Breast epithelium (tissue), 4 donors: ENCODE measurements around the gene NUBPL. TPM values are rescaled to one million over a fixed set of nuclear protein-coding genes. Genes with fewer than 3 reads are reported as not detected.
A peak's percentile ranks its signal among the peaks of the same experiment; 100 is the strongest.

Experiments used
- DNase-seq, 2 donors: peaks; one replicate each; pipeline ENCODE4 v3.0.0-alpha.2; 2019; ENCODE audit warnings: low spot score in 2 of 2
- H3K27ac ChIP-seq, 2 donors: fragments of 200-600 bp; sonication (generic) in 1 of 2; one replicate each; pipeline ENCODE4 v1.5.1; 2016 to 2019; ENCODE audit warnings: mild to moderate bottlenecking in 1 of 2
- H3K27me3 ChIP-seq, 2 donors: fragments of 200-600 bp; sonication (generic) in 1 of 2; one replicate each; pipeline versions ENCODE4 v1.5.1 to v1.6.0; 2017 to 2019; ENCODE audit warnings: control low read depth in 1 of 2, mild to moderate bottlenecking in 1 of 2
- H3K36me3 ChIP-seq: fragments of 200-600 bp; one replicate; pipeline ENCODE4 v1.5.1; 2019
- H3K4me1 ChIP-seq, 2 donors: fragments of 200-600 bp; sonication (generic); one replicate each; pipeline ENCODE4 v1.5.1; 2016 to 2019; ENCODE audit warnings: control low read depth in 1 of 2
- H3K4me3 ChIP-seq, 3 donors: fragments of 200-600 bp; sonication (generic); 1 replicate in 2 of 3; 2 replicates in 1 of 3; pipeline ENCODE4 v1.5.1; 2016 to 2019; ENCODE audit warnings: mild to moderate bottlenecking in 3 of 3, moderate library complexity in 2 of 3
- H3K9me3 ChIP-seq, 2 donors: fragments of 200-600 bp; sonication (generic) in 1 of 2; one replicate each; pipeline ENCODE4 v1.5.1; 2016 to 2019; ENCODE audit warnings: control low read depth in 1 of 2
- POLR2A ChIP-seq: fragments of 450-650 bp; IDR thresholded peaks from one replicate; pipeline ENCODE4 v1.6.1; 2016; ENCODE audit warnings: antibody characterized with exemption, mild to moderate bottlenecking, moderate library complexity
- POLR2AphosphoS5 ChIP-seq, 3 donors: sonication (generic); formaldehyde crosslinking; IDR thresholded peaks; one replicate each; pipeline ENCODE4 v1.6.1; 2017; ENCODE audit warnings: antibody characterized with exemption in 3 of 3
- intact Hi-C: fragments of 100-400 bp; cut with DNase I; formaldehyde crosslinking; loops from one replicate; pipeline ENCODE4 v1.15.1; 2023; ENCODE audit warnings: low total_unique reads
- total RNA-seq, 3 donors: library from RNA; depleted of rRNA; stranded (reverse); fragments of >200 nt; gene quantifications; one replicate each; pipeline ENCODE4 v1.1.0, GENCODE V29; 2016
- TF ChIP-seq, protein P1 (sequence below), 3 donors: fragments of 450-650 bp; IDR thresholded peaks; one replicate each; pipeline ENCODE4 v1.5.1; 2016 to 2017; ENCODE audit warnings: antibody characterized with exemption in 3 of 3, mild to moderate bottlenecking in 3 of 3, moderate library complexity in 3 of 3

Gene NUBPL
- total RNA-seq, 3 donors from 2014 or later, result 10.9 to 16.2 (median 12.5) TPM

- H3K36me3 ChIP-seq, result no peaks in the 10 kb centered on the region
- intact Hi-C loops, result no loop called here
- no peak overlapping the region for H3K4me3 ChIP-seq
- H3K27ac ChIP-seq, result peak overlapping the region in 1 of 2 donors; percentile 3
- TF ChIP-seq POLR2AphosphoS5 (IDR thresholded peaks at IDR 0.05), result no peak
- TF ChIP-seq POLR2A, result no peak
- TF ChIP-seq, protein P1, sequence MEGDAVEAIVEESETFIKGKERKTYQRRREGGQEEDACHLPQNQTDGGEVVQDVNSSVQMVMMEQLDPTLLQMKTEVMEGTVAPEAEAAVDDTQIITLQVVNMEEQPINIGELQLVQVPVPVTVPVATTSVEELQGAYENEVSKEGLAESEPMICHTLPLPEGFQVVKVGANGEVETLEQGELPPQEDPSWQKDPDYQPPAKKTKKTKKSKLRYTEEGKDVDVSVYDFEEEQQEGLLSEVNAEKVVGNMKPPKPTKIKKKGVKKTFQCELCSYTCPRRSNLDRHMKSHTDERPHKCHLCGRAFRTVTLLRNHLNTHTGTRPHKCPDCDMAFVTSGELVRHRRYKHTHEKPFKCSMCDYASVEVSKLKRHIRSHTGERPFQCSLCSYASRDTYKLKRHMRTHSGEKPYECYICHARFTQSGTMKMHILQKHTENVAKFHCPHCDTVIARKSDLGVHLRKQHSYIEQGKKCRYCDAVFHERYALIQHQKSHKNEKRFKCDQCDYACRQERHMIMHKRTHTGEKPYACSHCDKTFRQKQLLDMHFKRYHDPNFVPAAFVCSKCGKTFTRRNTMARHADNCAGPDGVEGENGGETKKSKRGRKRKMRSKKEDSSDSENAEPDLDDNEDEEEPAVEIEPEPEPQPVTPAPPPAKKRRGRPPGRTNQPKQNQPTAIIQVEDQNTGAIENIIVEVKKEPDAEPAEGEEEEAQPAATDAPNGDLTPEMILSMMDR (IDR thresholded peaks at IDR 0.05), result no peak
- no peaks in the 10 kb centered on the region for H3K4me1 ChIP-seq
- no peak for DNase-seq
- no peaks in the 10 kb centered on the region for H3K9me3 ChIP-seq
- H3K27me3 ChIP-seq, result no peaks in the 10 kb centered on the region
Measured at GRCh38 chr14:31893221-31893757, 332.1 kb downstream of the NUBPL start.

DNA sequence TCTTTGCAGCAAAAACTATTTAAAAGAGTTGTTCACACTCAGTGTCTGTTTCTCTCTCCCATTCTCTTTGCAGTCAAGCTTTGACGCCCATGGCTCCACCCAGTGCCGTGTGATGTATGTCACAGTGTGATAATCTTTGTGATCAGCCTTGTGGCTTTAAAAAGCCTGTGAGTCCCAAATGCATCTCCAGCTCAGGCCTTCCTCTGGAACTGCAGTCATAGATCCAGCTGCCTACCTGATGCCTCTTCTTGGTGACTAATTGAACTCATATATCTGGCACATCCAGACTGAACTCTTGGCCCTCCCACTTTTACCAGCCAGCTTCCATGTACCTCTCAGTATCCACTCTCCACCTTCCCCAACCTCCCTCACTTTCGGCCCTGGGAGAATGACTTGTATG is 333.1 kb downstream of the NUBPL start:
- TF ChIP-seq POLR2AphosphoS5 (IDR thresholded peaks at IDR 0.05), result no peak
- Histone ChIP-seq H3K36me3 (no peaks in the 10 kb centered on the region), H3K4me1 (no peaks in the 10 kb centered on the region), H3K27me3 (no peaks in the 10 kb centered on the region), H3K9me3 (no peaks in the 10 kb centered on the region), H3K27ac (no peak overlapping the region), H3K4me3 (no peak overlapping the region)
- DNase-seq, result no peak
- intact Hi-C loops, result no loop called here

DNA sequence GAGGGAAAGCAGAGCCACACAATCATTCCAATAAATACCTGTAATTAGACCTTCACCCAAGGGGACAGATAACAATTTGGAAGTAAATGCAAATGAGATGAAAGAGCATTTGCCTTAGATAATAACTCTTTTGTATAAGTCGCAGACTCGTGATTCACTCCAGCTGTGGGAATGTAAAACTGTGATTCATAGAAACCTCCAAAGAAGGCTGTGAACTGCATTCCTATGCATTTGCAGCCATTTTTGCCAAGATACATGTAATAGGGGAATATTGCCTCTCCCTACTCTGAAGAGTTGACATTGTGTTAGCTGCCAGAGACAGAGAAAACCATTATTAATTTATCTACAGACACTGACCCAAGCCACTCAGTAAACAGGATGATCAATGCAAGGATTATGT is 334.0 kb downstream of the NUBPL start:
- H3K4me1 ChIP-seq, result no peaks in the 10 kb centered on the region
- H3K36me3 ChIP-seq, result no peaks in the 10 kb centered on the region
- H3K9me3 ChIP-seq, result no peaks in the 10 kb centered on the region
- TF ChIP-seq POLR2A (no peak), POLR2AphosphoS5 (IDR thresholded peaks at IDR 0.05) (no peak)
- TF ChIP-seq, protein P1 (IDR thresholded peaks at IDR 0.05), result no peak
- H3K27ac ChIP-seq, result no peak overlapping the region
- no peak overlapping the region for H3K4me3 ChIP-seq
- no peaks in the 10 kb centered on the region for H3K27me3 ChIP-seq
- intact Hi-C loops, result no loop called here
- no peak for DNase-seq

DNA sequence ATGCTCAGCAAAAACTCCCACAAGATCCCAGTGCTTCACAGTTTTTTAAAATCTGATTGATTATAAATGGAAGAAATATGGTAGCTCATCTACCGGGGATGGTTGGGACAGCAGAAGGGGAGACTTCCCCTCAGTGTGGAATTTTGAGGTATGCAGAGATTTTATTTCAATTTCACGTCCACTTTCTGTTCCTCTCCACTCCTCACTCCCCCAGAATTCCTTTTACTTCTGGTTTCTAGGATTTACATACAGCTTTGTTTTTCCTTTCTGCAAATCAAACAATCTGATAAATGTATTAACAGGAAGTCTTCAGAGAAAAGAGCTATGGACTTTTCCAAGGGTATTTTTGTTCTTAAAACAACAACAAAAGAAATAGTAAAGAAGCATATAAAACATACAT is 334.4 kb downstream of the NUBPL start:
- intact Hi-C loops, result no loop called here
- Histone ChIP-seq H3K9me3 (no peaks in the 10 kb centered on the region), H3K27me3 (no peaks in the 10 kb centered on the region), H3K36me3 (no peaks in the 10 kb centered on the region), H3K4me3 (no peak overlapping the region), H3K27ac (no peak overlapping the region), H3K4me1 (no peaks in the 10 kb centered on the region)
- TF ChIP-seq, protein P1 (IDR thresholded peaks at IDR 0.05), result no peak
- TF ChIP-seq POLR2A, result no peak
- TF ChIP-seq POLR2AphosphoS5 (IDR thresholded peaks at IDR 0.05), result no peak
- no peak for DNase-seq

DNA sequence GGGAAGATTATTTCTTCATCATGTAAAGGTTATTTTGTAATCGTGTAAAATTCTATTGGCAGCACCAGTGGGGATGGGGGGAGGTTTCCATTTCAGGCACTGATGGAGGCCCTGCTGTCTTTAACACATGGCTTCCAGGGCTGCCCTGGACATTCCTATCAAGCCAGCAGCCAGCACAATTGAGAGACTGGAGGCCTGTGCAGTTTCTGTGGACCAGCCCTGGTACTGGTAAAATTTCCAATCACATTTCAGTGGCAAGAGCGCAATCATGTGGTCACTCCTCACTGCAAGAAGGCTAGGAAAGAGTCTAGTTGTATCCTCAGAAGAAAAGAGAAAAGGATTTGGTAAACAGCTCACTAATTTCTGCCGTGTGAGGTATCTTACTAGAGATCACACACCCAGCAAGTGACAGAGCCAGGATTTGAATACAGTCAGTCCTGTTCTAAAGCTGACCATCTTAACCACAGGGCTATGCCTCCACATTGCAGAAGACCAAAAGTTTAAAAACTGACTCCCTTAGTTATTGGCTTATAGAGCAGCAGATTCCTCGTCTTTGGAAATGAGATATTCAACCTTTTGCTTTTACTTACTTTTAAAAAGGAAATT is 336.5 kb downstream of the NUBPL start:
- Histone ChIP-seq H3K9me3 (no peaks in the 10 kb centered on the region), H3K4me1 (no peaks in the 10 kb centered on the region), H3K27ac (no peak overlapping the region), H3K4me3 (no peak overlapping the region), H3K27me3 (no peaks in the 10 kb centered on the region), H3K36me3 (no peaks in the 10 kb centered on the region)
- no peak for TF ChIP-seq POLR2AphosphoS5 (IDR thresholded peaks at IDR 0.05)
- TF ChIP-seq POLR2A, result no peak
- TF ChIP-seq, protein P1 (IDR thresholded peaks at IDR 0.05), result no peak
- no peak for DNase-seq
- intact Hi-C loops, result no loop called here
